H1 (cell line): Measurements from ENCODE around the gene SPRR2B.

Experiments used
- BRCA1 ChIP-seq: IDR thresholded peaks from 2 replicates; pipeline ENCODE4 v1.6.1; 2012; ENCODE audit warnings: low read depth, low read length, improper control_type of control experiment
- CTCF ChIP-seq, 3 experiments: IDR thresholded peaks; 1 replicate in 2 of 3; 2 replicates in 1 of 3; pipeline versions ENCODE4 v1.5.1 to v1.6.1; 2011; ENCODE audit warnings: low read length in 3 of 3, mild to moderate bottlenecking in 3 of 3, inconsistent platforms in 2 of 3, low read depth in 1 of 3, moderate library complexity in 1 of 3; ENCODE audit not compliant: insufficient read depth in 1 of 3; ENCODE audit errors: control extremely low read depth in 1 of 3
- HDAC6 ChIP-seq: IDR thresholded peaks from one replicate; pipeline ENCODE4 v1.7.1; 2012; ENCODE audit warnings: low read depth, mild to moderate bottlenecking, inconsistent platforms, low read length, moderate library complexity
- SP4 ChIP-seq: IDR thresholded peaks from 2 replicates; pipeline ENCODE4 v1.6.1; 2012; ENCODE audit warnings: low read length, inconsistent platforms

- no peak for TF ChIP-seq BRCA1
- TF ChIP-seq CTCF (IDR thresholded peaks at IDR 0.05; ENCODE audit: control extremely low read depth in 1 of 3, insufficient read depth in 1 of 3, low read depth in 1 of 3, low read length in 3 of 3), result peak; percentile 53 to 67 (median 54)
- no peak for TF ChIP-seq HDAC6
- TF ChIP-seq SP4, result no peak
Observed at GRCh38 chr1:153032677-153033308, 38.6 kb downstream of the SPRR2B start.
